GM20000 (cell line): Measurements from ENCODE around the gene NEUROD1.

ENCODE experiments used
- DNase-seq: peaks from one replicate; pipeline ENCODE4 v3.0.0; 2012; ENCODE audit warnings: low spot score
- CTCF ChIP-seq: IDR thresholded peaks from 2 replicates; pipeline ENCODE4 v1.5.1; 2012; ENCODE audit warnings: mild to moderate bottlenecking, control low read depth; ENCODE audit errors: extremely low read depth, missing control alignments

Gene NEUROD1

DNA sequence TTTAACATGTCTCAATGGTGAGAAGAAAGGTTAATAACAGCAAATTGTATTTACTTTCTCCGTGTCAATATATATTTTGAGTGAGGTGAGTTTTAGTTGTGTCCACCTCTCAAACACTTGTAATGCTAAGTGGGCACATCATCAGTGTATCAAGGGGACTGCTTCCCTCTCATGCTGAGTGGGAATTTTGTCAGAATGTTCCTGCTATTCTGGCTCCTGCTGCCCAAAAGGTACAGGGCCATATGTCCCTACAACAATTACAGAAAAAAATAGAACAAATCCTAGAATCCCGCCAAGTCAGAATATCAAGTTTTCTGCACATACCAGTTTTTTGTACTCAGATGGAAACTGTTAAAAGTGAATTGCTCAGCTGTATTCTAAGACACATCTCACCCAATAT lies 18.0 kb downstream of the NEUROD1 start:
- DNase-seq, result no peak
- no peak for TF ChIP-seq CTCF

- no peak for DNase-seq
- no peak for TF ChIP-seq CTCF
Measured at GRCh38 chr2:181660181-181660580, 20.1 kb downstream of the NEUROD1 start.

DNA sequence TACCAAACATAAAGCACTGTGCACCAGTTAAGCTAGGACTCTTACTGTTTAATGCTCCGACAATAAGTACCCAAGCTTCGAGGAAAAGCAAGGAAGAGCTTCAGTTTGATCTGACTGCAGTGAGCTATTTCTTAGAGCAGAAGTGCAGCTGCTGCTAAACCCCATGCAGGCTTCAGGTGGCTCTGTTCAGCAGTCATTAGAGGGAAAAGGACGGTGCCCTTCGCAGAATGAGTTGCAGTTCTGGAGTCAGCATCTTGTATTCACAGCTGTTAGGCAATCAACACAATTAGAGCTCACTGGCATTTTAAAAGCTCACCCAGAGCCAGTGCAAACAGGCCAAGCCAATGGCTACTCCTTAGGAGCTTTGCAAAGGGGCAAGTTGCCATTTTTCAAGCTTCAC lies 21.9 kb downstream of the NEUROD1 start:
- no peak for DNase-seq
- TF ChIP-seq CTCF, result no peak

GRCh38 chr2:181657379-181657778 lies 22.9 kb downstream of the NEUROD1 start:
- no peak for DNase-seq

DNA sequence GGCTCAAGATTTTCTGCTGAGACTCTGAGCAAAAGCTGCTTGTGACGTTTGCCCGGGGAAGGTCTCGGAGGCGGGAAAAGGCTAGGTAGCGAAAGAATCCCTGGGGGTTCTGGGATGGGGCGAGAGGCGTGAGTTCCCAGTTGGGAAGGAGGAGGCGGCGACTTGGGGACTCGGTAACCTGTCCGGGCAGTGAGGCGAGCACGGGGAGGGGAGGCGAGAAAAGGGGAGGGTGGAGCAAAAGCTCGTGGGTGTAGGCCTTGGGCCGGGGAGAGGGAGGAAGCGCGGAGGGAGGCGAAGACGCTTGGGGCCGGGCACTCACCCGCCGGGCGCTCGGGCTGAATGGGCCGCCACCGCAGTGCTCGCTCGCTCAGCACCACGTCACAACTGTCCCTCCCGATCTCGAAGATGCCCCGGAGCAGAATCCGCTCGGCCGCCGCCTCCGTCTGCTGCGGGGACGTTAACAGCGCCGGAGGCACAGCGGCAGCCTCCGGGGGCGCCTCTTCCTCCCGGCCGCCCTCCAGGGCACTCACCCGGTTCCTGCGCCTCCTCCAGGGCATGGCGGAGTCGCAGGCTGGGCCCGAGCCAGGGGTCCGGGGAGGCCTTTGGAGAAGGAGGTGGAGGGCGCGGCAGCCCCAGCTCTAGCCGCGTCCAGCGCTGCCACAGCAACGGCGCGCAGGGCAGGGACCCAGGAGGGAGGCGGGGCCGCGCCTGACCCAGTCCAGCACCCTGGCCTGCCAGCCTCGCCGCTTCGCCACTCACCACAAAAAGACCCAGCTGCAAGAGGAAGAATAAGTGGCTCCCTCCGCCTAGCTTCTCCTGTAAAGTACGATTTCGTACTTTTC lies 23.6 kb downstream of the NEUROD1 start, which contains the start of gene CERKL:
Gene CERKL (minus strand): TSS at position 656 of the 842 bp plus-strand sequence. CDS start 99 bp downstream, at position 557.
- DNase-seq, result peak; percentile 78
- no peak for TF ChIP-seq CTCF

More at GRCh38 chr2:181657379-181657778, 22.9 kb downstream of the NEUROD1 start:
- TF ChIP-seq CTCF, result no peak

- DNase-seq, result no peak
- no peak for TF ChIP-seq CTCF
Measured at GRCh38 chr2:181655519-181655918, 24.8 kb downstream of the NEUROD1 start.

DNA sequence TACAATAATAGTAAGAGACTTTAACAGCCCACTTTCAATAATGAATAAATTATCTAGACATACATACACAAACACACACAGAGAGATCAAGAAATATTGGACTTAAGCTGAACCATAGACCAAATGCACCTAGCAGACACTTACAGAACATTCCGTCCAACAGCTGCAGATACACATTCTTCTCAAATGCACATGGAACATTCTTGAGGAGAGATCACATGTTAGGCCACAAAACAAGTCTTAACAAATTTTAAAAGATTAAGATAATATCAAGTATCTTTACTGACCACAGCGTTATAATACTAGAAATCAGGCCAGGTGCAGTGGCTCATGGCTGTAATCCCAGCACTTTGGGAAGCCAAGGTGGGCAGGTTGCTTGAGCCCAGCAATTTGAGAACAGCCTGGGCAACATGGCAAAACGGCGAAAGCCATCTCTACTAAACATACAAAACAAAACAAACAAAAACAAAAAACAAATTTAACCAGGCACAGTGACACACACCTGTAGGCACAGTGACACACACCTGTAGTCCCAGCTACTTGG lies 30.8 kb downstream of the NEUROD1 start:
- no peak for TF ChIP-seq CTCF
- no peak for DNase-seq
